HepG2 (cell line): Measurements from ENCODE around the gene SERPINE2. TPM values are rescaled to one million over a fixed set of nuclear protein-coding genes. Genes with fewer than 3 reads are reported as not detected.

Experiments used
- BHLHE40 ChIP-seq: IDR thresholded peaks from 2 replicates; pipeline ENCODE4 v1.6.1; 2011; ENCODE audit warnings: low read length, improper control_type of control experiment
- E2F5 ChIP-seq: sonication (generic); formaldehyde crosslinking; conservative IDR thresholded peaks from 2 replicates; pipeline ENCODE4 v1.4.0; 2020; ENCODE audit warnings: missing genetic modification reagents
- FOXA3 ChIP-seq: IDR thresholded peaks from 2 replicates; pipeline ENCODE4 v1.6.1; 2016; ENCODE audit warnings: missing genetic modification reagents, missing compliant biosample characterization
- MZF1 ChIP-seq: sonication (generic); formaldehyde crosslinking; IDR thresholded peaks from 2 replicates; pipeline ENCODE4 v1.8.1; 2023; ENCODE audit warnings: mild to moderate bottlenecking, missing genetic modification reagents, borderline replicate concordance
- NCOA1 ChIP-seq: sonication (generic); formaldehyde crosslinking; IDR thresholded peaks from 2 replicates; pipeline ENCODE4 v1.9.0; 2021; ENCODE audit warnings: missing genetic modification reagents
- NR2F6 ChIP-seq, 2 experiments: IDR thresholded peaks; 2 replicates each; pipeline ENCODE4 v1.6.1; 2016; ENCODE audit warnings: antibody characterized with exemption in 1 of 2, mild to moderate bottlenecking in 1 of 2
- PBX3 ChIP-seq: sonication (generic); formaldehyde crosslinking; IDR thresholded peaks from 2 replicates; pipeline ENCODE4 v1.8.1; 2023; ENCODE audit warnings: missing genetic modification reagents, inconsistent platforms, borderline replicate concordance
- PRPF4 ChIP-seq: fragments of 200-400 bp; formaldehyde crosslinking; IDR thresholded peaks from 2 replicates; pipeline ENCODE4 v1.6.1; 2016; ENCODE audit warnings: low read length, low read depth; ENCODE audit not compliant: poor library complexity, severe bottlenecking
- SIX1 ChIP-seq: sonication (generic); formaldehyde crosslinking; IDR thresholded peaks from 2 replicates; pipeline ENCODE4 v1.4.0; 2020; ENCODE audit warnings: missing genetic modification reagents, borderline replicate concordance
- SOX13 ChIP-seq, 3 experiments: fragments of 450-650 bp in 1 of 3; sonication (generic) in 1 of 3; formaldehyde crosslinking in 1 of 3; IDR thresholded peaks in 2 of 3; conservative IDR thresholded peaks in 1 of 3; 2 replicates each; pipeline versions ENCODE4 v1.5.0 to v1.6.1; 2016 to 2020; ENCODE audit warnings: antibody characterized with exemption in 1 of 3, mild to moderate bottlenecking in 1 of 3, missing compliant biosample characterization in 1 of 3, missing genetic modification reagents in 1 of 3, moderate library complexity in 1 of 3
- TGIF2 ChIP-seq: IDR thresholded peaks from 2 replicates; pipeline ENCODE4 v1.6.1; 2016; ENCODE audit warnings: control low read depth, missing compliant biosample characterization
- THAP7 ChIP-seq: sonication (generic); formaldehyde crosslinking; IDR thresholded peaks from 2 replicates; pipeline ENCODE4 v1.8.1; 2023; ENCODE audit warnings: mild to moderate bottlenecking, missing genetic modification reagents
- THRA ChIP-seq: sonication (generic); formaldehyde crosslinking; IDR thresholded peaks from 2 replicates; pipeline ENCODE4 v1.4.0; 2020; ENCODE audit warnings: missing genetic modification reagents, borderline replicate concordance
- ZNF143 ChIP-seq: sonication (generic); formaldehyde crosslinking; IDR thresholded peaks from 2 replicates; pipeline ENCODE4 v1.4.0; 2020; ENCODE audit warnings: missing genetic modification reagents
- ZNF501 ChIP-seq: sonication (generic); formaldehyde crosslinking; IDR thresholded peaks from 2 replicates; pipeline ENCODE4 v1.5.1; 2020; ENCODE audit warnings: mild to moderate bottlenecking, moderate library complexity, missing genetic modification reagents
- ZNF652 ChIP-seq: IDR thresholded peaks from 2 replicates; pipeline ENCODE4 v1.6.1; 2016; ENCODE audit warnings: low read depth, borderline replicate concordance
- ZNF775 ChIP-seq: sonication (generic); formaldehyde crosslinking; IDR thresholded peaks from 2 replicates; pipeline ENCODE4 v1.4.0; 2020; ENCODE audit warnings: missing genetic modification reagents, mild to moderate bottlenecking, moderate library complexity, borderline replicate concordance
- ZNF800 ChIP-seq: sonication (generic); formaldehyde crosslinking; IDR thresholded peaks from 2 replicates; pipeline ENCODE4 v1.4.0; 2020; ENCODE audit warnings: missing genetic modification reagents
- ZNF883 ChIP-seq: sonication (generic); formaldehyde crosslinking; IDR thresholded peaks from 2 replicates; pipeline ENCODE4 v1.5.1; 2020; ENCODE audit warnings: mild to moderate bottlenecking, missing genetic modification reagents; ENCODE audit errors: not compliant biosample characterization
- polyA plus RNA-seq, 8 experiments: library from polyadenylated mRNA; depleted of rRNA in 3 of 8; stranded (reverse) in 7 of 8; unstranded in 1 of 8; fragments of >200 nt; fragmentation: Illumina TruSeq in 4 of 8; extraction: Trizol in 4 of 8; gene quantifications; 2 replicates each; pipeline versions ENCODE4 v1.2.1 to v1.2.3, GENCODE V29; 2011 to 2016; ENCODE audit warnings: low read depth in 4 of 8, missing spikeins in 1 of 8, mixed read lengths in 1 of 8; ENCODE audit not compliant: insufficient read depth in 1 of 8
- total RNA-seq, 5 experiments: library from RNA; depleted of rRNA; stranded (reverse); fragments of >200 nt; fragmentation: Illumina TruSeq; extraction: Trizol; gene quantifications; 2 replicates each; pipeline ENCODE4 v1.2.3, GENCODE V29; 2016; ENCODE audit warnings: low read depth in 1 of 5
- TF ChIP-seq, protein P1 (sequence below): sonication (generic); formaldehyde crosslinking; conservative IDR thresholded peaks from 2 replicates; pipeline ENCODE4 v1.8.1; 2023; ENCODE audit warnings: missing genetic modification reagents

SERPINE2 gene
- total and polyA plus RNA-seq, 2 of the 13 experiments (the other 11 are each of a cell fraction or from before 2014, with no cell fraction given): 7.9 to 18.1 TPM

DNA sequence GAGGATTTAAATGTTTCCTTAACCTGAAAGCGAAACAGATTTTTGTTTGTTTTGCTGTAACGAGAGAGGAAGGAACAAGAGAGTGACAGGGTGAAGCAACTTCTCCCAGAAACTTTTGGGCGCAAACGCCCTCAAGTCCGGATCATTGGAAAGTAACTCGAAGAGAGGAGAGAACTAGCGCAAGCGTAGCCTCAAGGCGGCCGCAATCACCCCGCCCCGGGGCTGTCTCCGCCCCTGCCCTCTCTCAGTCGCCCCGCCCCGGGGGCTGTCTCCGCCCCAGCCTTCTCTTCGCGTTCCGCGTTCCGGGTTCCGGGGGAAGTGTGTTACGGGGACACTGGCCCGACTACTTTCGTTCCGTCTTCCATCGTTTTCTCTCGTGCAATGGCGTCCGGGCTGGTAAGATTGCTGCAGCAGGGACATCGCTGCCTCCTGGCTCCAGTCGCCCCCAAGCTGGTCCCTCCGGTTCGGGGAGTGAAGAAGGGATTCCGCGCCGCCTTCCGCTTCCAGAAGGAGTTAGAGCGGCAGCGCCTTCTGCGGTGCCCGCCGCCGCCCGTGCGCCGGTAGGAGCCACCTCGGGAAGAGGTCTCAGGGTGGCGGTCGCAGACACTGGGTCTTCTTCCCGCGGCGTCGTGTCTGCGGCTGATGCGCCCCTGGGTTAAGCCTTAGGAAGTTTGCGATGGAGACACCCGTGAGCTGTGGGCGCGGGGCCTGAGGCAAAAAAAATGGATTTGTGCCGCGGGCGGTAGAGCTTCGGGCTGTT, 81.8 kb downstream of the SERPINE2 start, which contains the start of gene MRPL44 (continued):
- peak; percentile 87 for TF ChIP-seq THRA (CRISPR knock-in tag)
- TF ChIP-seq FOXA3 (CRISPR knock-in tag): peak; percentile 88
- TF ChIP-seq ZNF800 (CRISPR knock-in tag): peak; percentile 96
- peak; percentile 69; the same call in 1 of the 2 replicates for TF ChIP-seq E2F5 (CRISPR knock-in tag)
- peak; percentile 98 for TF ChIP-seq ZNF883
- TF ChIP-seq SOX13 (IDR thresholded peaks at IDR 0.05): peak; percentile 56; the same call in 1 of the 2 replicates
- peak; percentile 5 to 80; a peak in 2 of 4 replicates for TF ChIP-seq SOX13 (CRISPR knock-in tag; conservative IDR thresholded peaks at IDR 0.05 in 1 of 2, IDR thresholded peaks at IDR 0.05 in 1 of 2)
- TF ChIP-seq MZF1 (CRISPR knock-in tag): no peak; the same call in 1 of the 2 replicates
- TF ChIP-seq ZNF143 (CRISPR knock-in tag): peak; percentile 82
- peak; percentile 67; the same call in 1 of the 2 replicates for TF ChIP-seq ZNF652 (CRISPR knock-in tag)
- TF ChIP-seq THAP7 (CRISPR knock-in tag): peak; percentile 96
- TF ChIP-seq, protein P1, sequence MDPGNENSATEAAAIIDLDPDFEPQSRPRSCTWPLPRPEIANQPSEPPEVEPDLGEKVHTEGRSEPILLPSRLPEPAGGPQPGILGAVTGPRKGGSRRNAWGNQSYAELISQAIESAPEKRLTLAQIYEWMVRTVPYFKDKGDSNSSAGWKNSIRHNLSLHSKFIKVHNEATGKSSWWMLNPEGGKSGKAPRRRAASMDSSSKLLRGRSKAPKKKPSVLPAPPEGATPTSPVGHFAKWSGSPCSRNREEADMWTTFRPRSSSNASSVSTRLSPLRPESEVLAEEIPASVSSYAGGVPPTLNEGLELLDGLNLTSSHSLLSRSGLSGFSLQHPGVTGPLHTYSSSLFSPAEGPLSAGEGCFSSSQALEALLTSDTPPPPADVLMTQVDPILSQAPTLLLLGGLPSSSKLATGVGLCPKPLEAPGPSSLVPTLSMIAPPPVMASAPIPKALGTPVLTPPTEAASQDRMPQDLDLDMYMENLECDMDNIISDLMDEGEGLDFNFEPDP (CRISPR knock-in tag): 0 out of 2 replicates have a peak, but pooled peaks have one; percentile 77
- TF ChIP-seq ZNF775 (CRISPR knock-in tag): peak; percentile 97
- peak; percentile 98 for TF ChIP-seq TGIF2
- peak; percentile 96 for TF ChIP-seq NCOA1 (CRISPR knock-in tag)
- TF ChIP-seq NR2F6 (IDR thresholded peaks at IDR 0.05): peak; percentile 60; the same call in 1 of the 2 replicates
- TF ChIP-seq NR2F6 (CRISPR knock-in tag; IDR thresholded peaks at IDR 0.05): peak; percentile 76; the same call in 1 of the 2 replicates
- TF ChIP-seq PBX3 (CRISPR knock-in tag): 0 out of 2 replicates have a peak, but pooled peaks have one; percentile 30
- TF ChIP-seq BHLHE40: 0 out of 2 replicates have a peak, but pooled peaks have one; percentile 26
- TF ChIP-seq SIX1 (CRISPR knock-in tag): peak; percentile 75; the same call in 1 of the 2 replicates
- TF ChIP-seq PRPF4: no peak
- peak; percentile 100 for TF ChIP-seq ZNF501 (CRISPR knock-in tag)
